OCI-LY1 (cell line): ENCODE measurements around the gene PIK3R5.

Source experiments
- H2AFZ ChIP-seq: fragments of 200-600 bp; sonication (generic), shearing (Covaris generic); 2 replicates; pipeline ENCODE4 v1.6.0; 2014; ENCODE audit warnings: antibody characterized with exemption, mild to moderate bottlenecking, low read length
- H3F3A ChIP-seq: fragments of 200-600 bp; sonication (generic), shearing (Covaris generic); 2 replicates; pipeline ENCODE4 v1.6.0; 2014; ENCODE audit warnings: mild to moderate bottlenecking, antibody characterized with exemption, low read length, moderate library complexity; ENCODE audit not compliant: insufficient read depth
- H3K27ac ChIP-seq: fragments of 200-600 bp; sonication (generic); 2 replicates; pipeline ENCODE4 v1.5.1; 2014; ENCODE audit warnings: low read length, mixed run types, mild to moderate bottlenecking, low read depth; ENCODE audit not compliant: poor library complexity, severe bottlenecking
- H3K27me3 ChIP-seq: fragments of 200-600 bp; sonication (generic); 2 replicates; pipeline ENCODE4 v1.6.0; 2014; ENCODE audit warnings: antibody characterized with exemption, mild to moderate bottlenecking, low read length, moderate library complexity; ENCODE audit not compliant: insufficient read depth
- H3K36me3 ChIP-seq: fragments of 200-600 bp; sonication (generic); 2 replicates; pipeline ENCODE4 v1.6.1; 2014; ENCODE audit warnings: mild to moderate bottlenecking, antibody characterized with exemption, low read length, moderate library complexity, mixed read lengths; ENCODE audit not compliant: insufficient read depth
- H3K4me1 ChIP-seq: fragments of 200-600 bp; sonication (generic); 2 replicates; pipeline ENCODE4 v1.5.1; 2014; ENCODE audit warnings: mild to moderate bottlenecking, low read length, moderate library complexity; ENCODE audit not compliant: insufficient read depth, severe bottlenecking
- H3K4me2 ChIP-seq: fragments of 200-600 bp; sonication (generic), shearing (Covaris generic); 2 replicates; pipeline ENCODE4 v1.6.1; 2014; ENCODE audit warnings: low read length
- H3K4me3 ChIP-seq: fragments of 200-600 bp; sonication (generic); 2 replicates; pipeline ENCODE4 v1.5.1; 2014; ENCODE audit warnings: low read length, low read depth, mild to moderate bottlenecking, mixed read lengths; ENCODE audit not compliant: poor library complexity, severe bottlenecking
- H3K79me2 ChIP-seq: fragments of 200-600 bp; shearing (Covaris generic); 2 replicates; pipeline ENCODE4 v1.6.1; 2016; ENCODE audit warnings: mixed run types, low read length, mixed read lengths; ENCODE audit not compliant: insufficient read depth
- H3K9ac ChIP-seq: fragments of 200-600 bp; sonication (generic), shearing (Covaris generic); 2 replicates; pipeline ENCODE4 v1.6.1; 2014; ENCODE audit warnings: mild to moderate bottlenecking, low read length, mixed read lengths
- H3K9me2 ChIP-seq: fragments of 200-600 bp; sonication (generic), shearing (Covaris generic); 2 replicates; pipeline ENCODE4 v1.6.1; 2014; ENCODE audit warnings: low read depth, mild to moderate bottlenecking, low read length, mixed read lengths
- H3K9me3 ChIP-seq: fragments of 200-600 bp; shearing (Covaris generic); 2 replicates; pipeline ENCODE4 v1.6.1; 2014; ENCODE audit warnings: low read length, mixed read lengths
- H4K20me1 ChIP-seq: fragments of 200-600 bp; sonication (generic), shearing (Covaris generic); 2 replicates; pipeline ENCODE4 v1.6.0; 2016; ENCODE audit warnings: mild to moderate bottlenecking, low read length; ENCODE audit not compliant: insufficient read depth
- CTCF ChIP-seq: fragments of 200-600 bp; sonication (generic), shearing (Covaris generic); IDR thresholded peaks from 2 replicates; pipeline ENCODE4 v1.5.1; 2017; ENCODE audit warnings: mild to moderate bottlenecking, antibody characterized with exemption, low read length, moderate library complexity, mixed read lengths
- EZH2 ChIP-seq: fragments of 200-600 bp; sonication (generic), shearing (Covaris generic); IDR thresholded peaks from 2 replicates; pipeline ENCODE4 v1.8.0; 2017; ENCODE audit warnings: borderline replicate concordance, mixed run types, mild to moderate bottlenecking, antibody characterized with exemption, low read length, moderate library complexity, mixed read lengths

Gene PIK3R5

GRCh38 chr17:8838551-8839095, 126.9 kb downstream of the PIK3R5 start:
- H4K20me1 ChIP-seq: no peaks in the 10 kb centered on the region
- H3K27ac ChIP-seq: no peak overlapping the region
- H3K36me3 ChIP-seq: no peaks in the 10 kb centered on the region
- H3F3A ChIP-seq: no peaks in the 10 kb centered on the region
- no peak overlapping the region for H2AFZ ChIP-seq
- no peaks in the 10 kb centered on the region for H3K9me2 ChIP-seq
- no peak overlapping the region for H3K9ac ChIP-seq
- H3K9me3 ChIP-seq: no peaks in the 10 kb centered on the region
- H3K4me2 ChIP-seq: no peak overlapping the region
- H3K4me1 ChIP-seq: no peaks in the 10 kb centered on the region
- peaks cover 5% of the 10 kb centered on the region; the same call in 1 of the 2 replicates for H3K27me3 ChIP-seq
- TF ChIP-seq EZH2: no peak
- TF ChIP-seq CTCF: no peak
- H3K79me2 ChIP-seq: no peaks in the 10 kb centered on the region
- H3K4me3 ChIP-seq: no peak overlapping the region

- Histone ChIP-seq H4K20me1 (no peaks in the 10 kb centered on the region), H3K4me3 (no peak overlapping the region), H2AFZ (no peak overlapping the region), H3K4me1 (no peaks in the 10 kb centered on the region), H3K9me3 (no peaks in the 10 kb centered on the region), H3K27ac (no peak overlapping the region), H3K79me2 (no peaks in the 10 kb centered on the region), H3K36me3 (no peaks in the 10 kb centered on the region), H3K4me2 (no peak overlapping the region), H3K9ac (no peak overlapping the region), H3K9me2 (no peaks in the 10 kb centered on the region), H3K27me3 (peaks cover 5% of the 10 kb centered on the region; the same call in 1 of the 2 replicates), H3F3A (no peaks in the 10 kb centered on the region)
- no peak for TF ChIP-seq EZH2
- no peak for TF ChIP-seq CTCF
Observed at GRCh38 chr17:8837563-8838075, 127.9 kb downstream of the PIK3R5 start.

- peaks cover 5% of the 10 kb centered on the region; the same call in 1 of the 2 replicates for H3K27me3 ChIP-seq
- no peaks in the 10 kb centered on the region for H4K20me1 ChIP-seq
- no peaks in the 10 kb centered on the region for H3K9me3 ChIP-seq
- no peaks in the 10 kb centered on the region for H3K4me1 ChIP-seq
- no peak overlapping the region for H2AFZ ChIP-seq
- H3K9me2 ChIP-seq: no peaks in the 10 kb centered on the region
- no peaks in the 10 kb centered on the region for H3F3A ChIP-seq
- H3K36me3 ChIP-seq: no peaks in the 10 kb centered on the region
- no peaks in the 10 kb centered on the region for H3K79me2 ChIP-seq
- H3K4me2 ChIP-seq: no peak overlapping the region
- TF ChIP-seq CTCF (no peak), EZH2 (no peak)
- H3K27ac ChIP-seq: no peak overlapping the region
- H3K4me3 ChIP-seq: no peak overlapping the region
- no peak overlapping the region for H3K9ac ChIP-seq
Observed at GRCh38 chr17:8836821-8837562, 128.5 kb downstream of the PIK3R5 start.
